ENCODE measurements around the gene ACAD8. TPM values are rescaled to one million over a fixed set of nuclear protein-coding genes. Genes with fewer than 3 reads are reported as not detected.

ACAD8 gene
- total and polyA plus RNA-seq, 10 of the 15 experiments (the other 5 are each of a cell fraction or from before 2014, with no cell fraction given), result 9.9 to 34.8 (median 22.2) TPM

DNA sequence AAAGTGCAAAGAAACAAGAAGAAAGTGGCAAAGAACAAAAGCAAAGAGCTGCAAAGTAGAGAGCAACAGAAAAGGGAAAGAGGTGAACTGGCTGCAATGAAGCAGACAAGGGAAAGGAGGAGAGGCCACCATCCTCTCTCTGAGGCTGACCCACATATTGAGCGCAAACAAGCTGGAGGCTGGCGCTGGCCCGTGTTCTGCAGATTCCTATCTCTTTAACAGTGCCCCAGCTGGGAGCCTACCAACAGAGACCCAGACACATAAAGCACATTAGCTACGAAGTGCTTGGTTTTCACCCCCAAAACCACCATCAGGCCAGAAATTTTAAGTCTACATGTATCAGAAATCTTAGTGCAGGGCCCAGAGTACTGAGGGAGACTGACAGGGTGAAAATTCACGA, 47.2 kb upstream of the ACAD8 start (continued):
- TF ChIP-seq, protein P1, sequence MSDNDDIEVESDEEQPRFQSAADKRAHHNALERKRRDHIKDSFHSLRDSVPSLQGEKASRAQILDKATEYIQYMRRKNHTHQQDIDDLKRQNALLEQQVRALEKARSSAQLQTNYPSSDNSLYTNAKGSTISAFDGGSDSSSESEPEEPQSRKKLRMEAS (IDR thresholded peaks at IDR 0.05; ENCODE audit: low read depth, low read length), result no peak
- no peak for TF ChIP-seq STAT3 (IDR thresholded peaks at IDR 0.05; ENCODE audit: low read depth, low read length)
- TF ChIP-seq, protein P2, sequence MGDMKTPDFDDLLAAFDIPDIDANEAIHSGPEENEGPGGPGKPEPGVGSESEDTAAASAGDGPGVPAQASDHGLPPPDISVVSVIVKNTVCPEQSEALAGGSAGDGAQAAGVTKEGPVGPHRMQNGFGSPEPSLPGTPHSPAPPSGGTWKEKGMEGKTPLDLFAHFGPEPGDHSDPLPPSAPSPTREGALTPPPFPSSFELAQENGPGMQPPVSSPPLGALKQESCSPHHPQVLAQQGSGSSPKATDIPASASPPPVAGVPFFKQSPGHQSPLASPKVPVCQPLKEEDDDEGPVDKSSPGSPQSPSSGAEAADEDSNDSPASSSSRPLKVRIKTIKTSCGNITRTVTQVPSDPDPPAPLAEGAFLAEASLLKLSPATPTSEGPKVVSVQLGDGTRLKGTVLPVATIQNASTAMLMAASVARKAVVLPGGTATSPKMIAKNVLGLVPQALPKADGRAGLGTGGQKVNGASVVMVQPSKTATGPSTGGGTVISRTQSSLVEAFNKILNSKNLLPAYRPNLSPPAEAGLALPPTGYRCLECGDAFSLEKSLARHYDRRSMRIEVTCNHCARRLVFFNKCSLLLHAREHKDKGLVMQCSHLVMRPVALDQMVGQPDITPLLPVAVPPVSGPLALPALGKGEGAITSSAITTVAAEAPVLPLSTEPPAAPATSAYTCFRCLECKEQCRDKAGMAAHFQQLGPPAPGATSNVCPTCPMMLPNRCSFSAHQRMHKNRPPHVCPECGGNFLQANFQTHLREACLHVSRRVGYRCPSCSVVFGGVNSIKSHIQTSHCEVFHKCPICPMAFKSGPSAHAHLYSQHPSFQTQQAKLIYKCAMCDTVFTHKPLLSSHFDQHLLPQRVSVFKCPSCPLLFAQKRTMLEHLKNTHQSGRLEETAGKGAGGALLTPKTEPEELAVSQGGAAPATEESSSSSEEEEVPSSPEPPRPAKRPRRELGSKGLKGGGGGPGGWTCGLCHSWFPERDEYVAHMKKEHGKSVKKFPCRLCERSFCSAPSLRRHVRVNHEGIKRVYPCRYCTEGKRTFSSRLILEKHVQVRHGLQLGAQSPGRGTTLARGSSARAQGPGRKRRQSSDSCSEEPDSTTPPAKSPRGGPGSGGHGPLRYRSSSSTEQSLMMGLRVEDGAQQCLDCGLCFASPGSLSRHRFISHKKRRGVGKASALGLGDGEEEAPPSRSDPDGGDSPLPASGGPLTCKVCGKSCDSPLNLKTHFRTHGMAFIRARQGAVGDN (IDR thresholded peaks at IDR 0.05), result no peak
- TF ChIP-seq, protein P3, sequence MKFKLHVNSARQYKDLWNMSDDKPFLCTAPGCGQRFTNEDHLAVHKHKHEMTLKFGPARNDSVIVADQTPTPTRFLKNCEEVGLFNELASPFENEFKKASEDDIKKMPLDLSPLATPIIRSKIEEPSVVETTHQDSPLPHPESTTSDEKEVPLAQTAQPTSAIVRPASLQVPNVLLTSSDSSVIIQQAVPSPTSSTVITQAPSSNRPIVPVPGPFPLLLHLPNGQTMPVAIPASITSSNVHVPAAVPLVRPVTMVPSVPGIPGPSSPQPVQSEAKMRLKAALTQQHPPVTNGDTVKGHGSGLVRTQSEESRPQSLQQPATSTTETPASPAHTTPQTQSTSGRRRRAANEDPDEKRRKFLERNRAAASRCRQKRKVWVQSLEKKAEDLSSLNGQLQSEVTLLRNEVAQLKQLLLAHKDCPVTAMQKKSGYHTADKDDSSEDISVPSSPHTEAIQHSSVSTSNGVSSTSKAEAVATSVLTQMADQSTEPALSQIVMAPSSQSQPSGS (IDR thresholded peaks at IDR 0.05; ENCODE audit: low read length), result no peak

Measured in GM12878 (cell line).